ENCODE results near the gene TCF25. TPM values are rescaled to one million over a fixed set of nuclear protein-coding genes. Genes with fewer than 3 reads are reported as not detected.
A peak's percentile ranks its signal among the peaks of the same experiment; 100 is the strongest.

Gene TCF25
- total and polyA plus RNA-seq, 5 donors: 73.5 to 137 (median 101) TPM

DNA sequence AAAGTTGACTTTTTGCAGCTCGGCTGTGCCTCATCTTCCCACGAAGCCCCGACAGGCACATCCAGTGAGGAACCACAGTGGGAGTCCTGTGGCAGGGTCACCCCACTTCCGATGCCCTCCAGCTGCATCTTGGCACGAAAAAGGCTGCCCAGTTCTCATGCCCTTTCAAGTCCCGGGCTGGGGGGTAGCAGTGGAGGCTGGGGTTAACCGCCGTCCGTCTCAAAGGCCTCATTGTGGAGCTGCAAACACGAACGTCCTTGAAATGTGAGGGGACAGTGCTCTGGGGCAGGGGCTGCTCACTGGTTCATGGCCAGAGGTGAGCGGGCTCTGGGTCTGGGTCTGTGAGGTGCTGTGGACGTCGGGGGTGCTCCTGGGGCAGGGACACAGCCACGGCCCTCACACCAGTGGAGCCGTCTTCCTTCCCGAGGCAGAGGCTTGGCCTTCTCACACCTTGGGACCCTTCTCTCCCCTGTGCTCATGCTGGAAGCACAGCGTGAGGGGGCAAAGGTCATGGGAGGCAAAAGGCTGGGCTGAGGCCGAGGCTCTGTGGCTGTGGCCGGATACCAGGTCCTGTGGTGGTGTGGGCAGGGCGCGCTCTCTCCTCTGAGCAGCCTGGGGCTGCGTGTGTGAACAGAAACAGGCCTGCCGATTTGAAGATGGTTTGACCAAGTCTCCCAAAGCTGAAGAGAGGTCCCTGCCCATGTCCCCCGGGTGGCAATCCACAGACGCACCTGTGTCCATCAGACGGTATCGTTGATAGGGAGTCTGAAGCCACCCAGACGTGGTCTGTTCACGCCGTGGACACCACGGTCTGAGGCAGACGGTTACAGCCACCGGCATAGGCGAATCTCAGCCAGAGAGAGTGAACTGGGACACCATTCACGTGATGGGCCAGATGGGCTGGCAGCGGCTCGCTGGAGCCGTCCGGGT lies 42.2 kb downstream of the TCF25 start:
- no peak overlapping the region for H3K27ac ChIP-seq (ENCODE audit: low read length)
- intact Hi-C loops (cut with DNase I): no loop called here
- H3K27me3 ChIP-seq (ENCODE audit: control insufficient read depth, insufficient read depth): no peaks in the 10 kb centered on the region
- peak in 1 of 3 donors; percentile 46 for DNase-seq
- ATAC-seq: no peak
- WGBS: 78% methylated on average over 40 of the region's 40 CpGs
- H3K9me3 ChIP-seq (ENCODE audit: control insufficient read depth, low read length): no peaks in the 10 kb centered on the region
- no peaks in the 10 kb centered on the region for H3K4me1 ChIP-seq (ENCODE audit: control insufficient read depth, insufficient read depth, low read length)
- no peak overlapping the region for H3K4me3 ChIP-seq (ENCODE audit: low read length)

DNA sequence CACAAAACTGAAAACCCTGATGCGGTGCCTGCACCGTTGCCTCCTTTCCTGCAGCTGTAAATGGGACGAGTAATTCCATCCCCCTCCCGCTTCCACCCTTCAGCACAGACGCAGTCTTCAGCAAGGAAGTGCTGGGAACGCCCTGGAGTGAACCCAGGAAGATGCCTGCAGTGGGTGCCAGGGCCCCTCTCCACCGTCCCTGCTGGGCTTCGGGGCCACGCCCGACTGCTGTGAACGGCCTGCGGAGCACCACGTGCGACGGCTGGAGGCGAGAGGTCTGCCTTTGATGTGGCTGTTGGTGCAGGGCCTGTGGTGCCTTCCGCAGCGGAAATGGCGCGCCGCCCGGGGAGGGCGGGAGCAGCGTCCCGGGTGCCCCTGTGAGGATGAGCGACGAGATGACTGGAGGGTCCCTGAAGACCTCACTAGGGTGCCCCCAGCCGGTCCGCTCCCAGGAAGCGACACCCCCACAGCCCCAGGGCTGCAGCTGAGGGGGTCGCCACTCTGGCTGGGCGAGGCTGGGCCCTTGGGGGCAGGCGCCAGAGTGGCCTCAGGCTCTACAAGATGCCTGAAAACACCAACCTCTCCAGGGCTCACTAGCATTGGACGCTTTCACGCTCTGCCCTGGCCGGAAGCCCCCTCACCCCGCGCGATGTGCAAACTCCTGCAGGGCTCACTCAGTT lies 44.5 kb downstream of the TCF25 start:
- no peaks in the 10 kb centered on the region for H3K4me1 ChIP-seq (ENCODE audit: control insufficient read depth, insufficient read depth, low read length)
- DNase-seq (peak; percentile 87 to 94 (median 94)), ATAC-seq (peak; percentile 63 to 71)
- under 1% methylated on average over 39 of the region's 39 CpGs for WGBS
- H3K9me3 ChIP-seq (ENCODE audit: control insufficient read depth, low read length): no peaks in the 10 kb centered on the region
- intact Hi-C loops (cut with DNase I): no loop called here
- no peak overlapping the region for H3K27ac ChIP-seq (ENCODE audit: low read length)
- H3K27me3 ChIP-seq (ENCODE audit: control insufficient read depth, insufficient read depth): no peaks in the 10 kb centered on the region
- H3K4me3 ChIP-seq (ENCODE audit: low read length): peak overlapping the region; percentile 2

DNA sequence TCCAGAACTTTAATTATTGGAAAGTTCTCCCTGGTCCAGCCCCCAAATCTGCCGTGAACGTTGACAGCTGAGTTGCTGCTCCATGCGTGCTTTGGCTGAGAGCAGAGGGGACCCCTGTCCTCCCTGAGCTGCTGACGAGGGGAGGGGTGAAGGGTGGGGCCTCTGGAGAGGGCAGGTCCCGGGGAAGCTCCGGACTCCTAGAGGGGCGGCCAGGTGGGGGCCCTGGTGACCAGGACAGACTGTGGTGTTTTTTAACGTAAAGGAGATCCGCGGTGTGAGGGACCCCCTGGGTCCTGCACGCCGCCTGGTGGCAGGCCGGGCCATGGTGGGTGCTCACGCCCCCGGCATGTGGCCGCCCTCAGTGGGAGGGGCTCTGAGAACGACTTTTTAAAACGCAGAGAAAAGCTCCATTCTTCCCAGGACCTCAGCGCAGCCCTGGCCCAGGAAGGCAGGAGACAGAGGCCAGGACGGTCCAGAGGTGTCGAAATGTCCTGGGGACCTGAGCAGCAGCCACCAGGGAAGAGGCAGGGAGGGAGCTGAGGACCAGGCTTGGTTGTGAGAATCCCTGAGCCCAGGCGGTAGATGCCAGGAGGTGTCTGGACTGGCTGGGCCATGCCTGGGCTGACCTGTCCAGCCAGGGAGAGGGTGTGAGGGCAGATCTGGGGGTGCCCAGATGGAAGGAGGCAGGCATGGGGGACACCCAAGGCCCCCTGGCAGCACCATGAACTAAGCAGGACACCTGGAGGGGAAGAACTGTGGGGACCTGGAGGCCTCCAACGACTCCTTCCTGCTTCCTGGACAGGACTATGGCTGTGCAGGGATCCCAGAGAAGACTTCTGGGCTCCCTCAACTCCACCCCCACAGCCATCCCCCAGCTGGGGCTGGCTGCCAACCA lies 45.3 kb downstream of the TCF25 start, which contains the start of gene MC1R:
Gene MC1R (plus strand): TSS at position 410 of the 895 bp plus-strand sequence. CDS start 397 bp downstream, at position 807.
- Histone ChIP-seq H3K9me3 (ENCODE audit: control insufficient read depth, low read length) (no peaks in the 10 kb centered on the region), H3K4me1 (ENCODE audit: control insufficient read depth, insufficient read depth, low read length) (no peaks in the 10 kb centered on the region), H3K4me3 (ENCODE audit: low read length) (peak within 1 kb of the TSS; percentile 2), H3K27me3 (ENCODE audit: control insufficient read depth, insufficient read depth) (no peaks in the 10 kb centered on the region), H3K27ac (ENCODE audit: low read length) (no peak within 1 kb of the TSS)
- WGBS: 6% methylated on average over 23 of the region's 23 CpGs
- peak; percentile 49 to 77 (median 72) for DNase-seq
- intact Hi-C loops (cut with DNase I): no loop called here
- peak; percentile 1 to 4 for ATAC-seq

DNA sequence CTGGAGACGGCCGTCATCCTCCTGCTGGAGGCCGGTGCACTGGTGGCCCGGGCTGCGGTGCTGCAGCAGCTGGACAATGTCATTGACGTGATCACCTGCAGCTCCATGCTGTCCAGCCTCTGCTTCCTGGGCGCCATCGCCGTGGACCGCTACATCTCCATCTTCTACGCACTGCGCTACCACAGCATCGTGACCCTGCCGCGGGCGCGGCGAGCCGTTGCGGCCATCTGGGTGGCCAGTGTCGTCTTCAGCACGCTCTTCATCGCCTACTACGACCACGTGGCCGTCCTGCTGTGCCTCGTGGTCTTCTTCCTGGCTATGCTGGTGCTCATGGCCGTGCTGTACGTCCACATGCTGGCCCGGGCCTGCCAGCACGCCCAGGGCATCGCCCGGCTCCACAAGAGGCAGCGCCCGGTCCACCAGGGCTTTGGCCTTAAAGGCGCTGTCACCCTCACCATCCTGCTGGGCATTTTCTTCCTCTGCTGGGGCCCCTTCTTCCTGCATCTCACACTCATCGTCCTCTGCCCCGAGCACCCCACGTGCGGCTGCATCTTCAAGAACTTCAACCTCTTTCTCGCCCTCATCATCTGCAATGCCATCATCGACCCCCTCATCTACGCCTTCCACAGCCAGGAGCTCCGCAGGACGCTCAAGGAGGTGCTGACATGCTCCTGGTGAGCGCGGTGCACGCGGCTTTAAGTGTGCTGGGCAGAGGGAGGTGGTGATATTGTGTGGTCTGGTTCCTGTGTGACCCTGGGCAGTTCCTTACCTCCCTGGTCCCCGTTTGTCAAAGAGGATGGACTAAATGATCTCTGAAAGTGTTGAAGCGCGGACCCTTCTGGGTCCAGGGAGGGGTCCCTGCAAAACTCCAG lies 46.4 kb downstream of the TCF25 start:
- Histone ChIP-seq H3K27ac (ENCODE audit: low read length) (no peak overlapping the region), H3K27me3 (ENCODE audit: control insufficient read depth, insufficient read depth) (no peaks in the 10 kb centered on the region), H3K4me3 (ENCODE audit: low read length) (no peak overlapping the region), H3K9me3 (ENCODE audit: control insufficient read depth, low read length) (no peaks in the 10 kb centered on the region), H3K4me1 (ENCODE audit: control insufficient read depth, insufficient read depth, low read length) (no peaks in the 10 kb centered on the region)
- ATAC-seq: no peak
- DNase-seq: peak in 1 of 3 donors; percentile 60
- 90% methylated on average over 52 of the region's 52 CpGs for WGBS
- intact Hi-C loops (cut with DNase I): no loop called here

DNA sequence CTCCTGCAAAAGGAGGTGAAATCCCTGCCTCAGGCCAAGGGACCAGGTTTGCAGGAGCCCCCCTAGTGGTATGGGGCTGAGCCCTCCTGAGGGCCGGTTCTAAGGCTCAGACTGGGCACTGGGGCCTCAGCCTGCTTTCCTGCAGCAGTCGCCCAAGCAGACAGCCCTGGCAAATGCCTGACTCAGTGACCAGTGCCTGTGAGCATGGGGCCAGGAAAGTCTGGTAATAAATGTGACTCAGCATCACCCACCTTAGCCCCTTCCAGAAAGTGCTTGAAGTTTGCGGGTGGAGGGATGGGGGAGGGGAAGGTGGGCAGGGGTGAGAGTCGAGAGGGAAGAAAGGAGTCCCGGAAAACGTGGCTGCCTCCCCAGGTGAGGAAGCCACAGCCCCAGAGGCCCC lies 47.3 kb downstream of the TCF25 start:
- no peak for ATAC-seq
- H3K4me1 ChIP-seq (ENCODE audit: control insufficient read depth, insufficient read depth, low read length): no peaks in the 10 kb centered on the region
- no peak overlapping the region for H3K27ac ChIP-seq (ENCODE audit: low read length)
- H3K4me3 ChIP-seq (ENCODE audit: low read length): no peak overlapping the region
- no peaks in the 10 kb centered on the region for H3K9me3 ChIP-seq (ENCODE audit: control insufficient read depth, low read length)
- 52% methylated on average over 6 of the region's 6 CpGs for WGBS
- intact Hi-C loops (cut with DNase I): no loop called here
- no peaks in the 10 kb centered on the region for H3K27me3 ChIP-seq (ENCODE audit: control insufficient read depth, insufficient read depth)
- peak in 1 of 3 donors; percentile 19 for DNase-seq

DNA sequence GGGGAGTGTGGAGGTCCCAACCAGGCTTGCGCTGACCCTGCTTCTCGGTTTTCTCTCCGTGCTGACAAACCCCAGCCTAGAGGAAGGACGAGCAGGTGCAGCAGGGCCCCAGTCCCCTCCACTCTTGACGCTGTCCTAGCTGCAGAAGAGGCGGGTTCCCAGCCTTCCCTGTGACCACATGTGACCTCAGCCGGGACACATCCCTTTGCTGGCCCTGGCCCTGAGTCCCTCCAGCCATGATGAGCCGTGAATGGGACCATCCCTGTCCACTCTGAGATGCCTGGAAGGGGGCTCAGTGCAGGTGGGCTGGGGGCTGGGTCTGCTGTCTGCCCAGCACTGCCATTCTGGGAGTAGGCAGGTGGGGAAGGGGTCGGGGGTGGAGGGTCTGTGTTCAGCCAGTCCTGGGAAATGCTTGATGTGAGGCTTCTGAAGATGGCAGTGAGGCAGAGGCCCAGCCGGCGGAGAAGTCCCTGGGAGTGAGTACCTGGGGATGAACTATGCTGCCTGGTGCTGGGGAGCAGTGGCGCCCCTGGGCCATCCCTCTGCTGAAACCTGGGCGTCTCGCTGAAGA lies 47.8 kb downstream of the TCF25 start:
- H3K27ac ChIP-seq (ENCODE audit: low read length): no peak overlapping the region

DNA sequence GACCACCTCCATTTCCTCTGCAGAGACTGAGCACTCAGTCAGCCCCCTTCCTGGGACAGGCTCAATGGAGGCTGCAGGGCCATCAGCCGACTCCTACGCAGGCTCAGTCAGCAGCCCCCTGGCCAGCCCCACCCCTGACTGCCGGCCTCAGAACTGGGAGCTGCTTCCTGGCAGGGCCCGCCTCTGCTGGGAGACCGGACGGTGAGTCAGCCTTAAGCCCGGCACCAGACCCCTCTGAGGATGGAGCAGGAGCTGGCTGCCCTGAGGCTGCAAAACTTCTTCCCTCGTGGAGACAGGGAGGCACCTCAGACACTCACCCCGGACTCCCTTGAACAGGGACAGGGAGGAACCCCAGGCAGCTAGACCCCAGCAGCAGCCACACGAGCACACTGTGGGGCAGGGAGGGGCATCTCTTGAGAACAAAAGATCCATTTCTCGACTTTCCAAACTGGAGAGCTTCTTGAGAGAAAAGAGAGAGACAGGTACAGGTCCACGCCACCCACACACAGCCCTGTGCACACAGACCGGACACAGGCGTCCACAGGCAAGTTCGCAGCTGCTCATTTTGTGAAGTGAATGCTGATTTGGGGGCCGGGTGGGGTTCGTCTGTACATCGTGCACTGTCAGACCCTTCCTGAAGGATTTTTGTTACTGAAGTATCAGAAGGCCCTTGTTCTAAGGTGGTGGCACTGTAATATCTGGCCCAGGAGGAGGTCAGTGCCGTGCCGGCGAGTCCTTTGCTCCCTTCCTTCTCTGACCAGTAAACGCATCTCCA lies 48.5 kb downstream of the TCF25 start:
- 6% methylated on average over 22 of the region's 22 CpGs for WGBS
- Histone ChIP-seq H3K9me3 (ENCODE audit: control insufficient read depth, low read length) (no peaks in the 10 kb centered on the region), H3K4me1 (ENCODE audit: control insufficient read depth, insufficient read depth, low read length) (no peaks in the 10 kb centered on the region), H3K27ac (ENCODE audit: low read length) (peak overlapping the region; percentile 78), H3K4me3 (ENCODE audit: low read length) (peak overlapping the region; percentile 61), H3K27me3 (ENCODE audit: control insufficient read depth, insufficient read depth) (no peaks in the 10 kb centered on the region)
- ATAC-seq (peak; percentile 70 to 80), DNase-seq (peak; percentile 93 to 95 (median 93))
- intact Hi-C loops (cut with DNase I): no loop called here

More for the DNA sequence above, 47.8 kb downstream of the TCF25 start:
- no peaks in the 10 kb centered on the region for H3K9me3 ChIP-seq (ENCODE audit: control insufficient read depth, low read length)
- no peaks in the 10 kb centered on the region for H3K4me1 ChIP-seq (ENCODE audit: control insufficient read depth, insufficient read depth, low read length)
- intact Hi-C loops (cut with DNase I): no loop called here
- no peaks in the 10 kb centered on the region for H3K27me3 ChIP-seq (ENCODE audit: control insufficient read depth, insufficient read depth)
- DNase-seq (peak in 1 of 3 donors; percentile 42), ATAC-seq (no peak)
- H3K4me3 ChIP-seq (ENCODE audit: low read length): no peak overlapping the region
- WGBS: 44% methylated on average over 14 of the region's 14 CpGs

DNA sequence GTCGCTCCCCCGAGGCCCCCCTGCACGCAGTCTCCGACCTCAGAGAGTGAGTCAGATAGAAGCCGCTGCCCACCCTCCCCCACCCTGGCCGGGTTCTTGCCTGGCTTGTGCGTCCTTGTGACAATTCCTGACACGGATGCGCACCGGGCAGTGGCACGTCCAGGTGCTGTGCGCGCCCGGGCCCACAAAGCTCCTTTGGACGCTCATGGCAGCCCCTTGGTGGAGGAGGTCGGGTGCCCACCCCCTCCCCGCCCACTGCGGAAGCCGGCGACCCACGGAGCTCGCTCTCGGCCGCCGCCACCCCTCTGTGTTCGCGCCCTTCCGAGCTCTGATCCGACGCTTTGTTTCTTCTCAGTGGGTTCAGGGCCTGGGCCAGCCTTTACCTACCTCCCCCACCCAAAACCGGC lies 49.1 kb downstream of the TCF25 start:
- peak; percentile 8 to 47 for ATAC-seq
- intact Hi-C loops (cut with DNase I): no loop called here
- Histone ChIP-seq H3K27me3 (ENCODE audit: control insufficient read depth, insufficient read depth) (no peaks in the 10 kb centered on the region), H3K9me3 (ENCODE audit: control insufficient read depth, low read length) (no peaks in the 10 kb centered on the region), H3K27ac (ENCODE audit: low read length) (peak overlapping the region; percentile 9), H3K4me3 (ENCODE audit: low read length) (peak overlapping the region; percentile 61), H3K4me1 (ENCODE audit: control insufficient read depth, insufficient read depth, low read length) (no peaks in the 10 kb centered on the region)
- DNase-seq: peak; percentile 87 to 92 (median 90)
- under 1% methylated on average over 31 of the region's 31 CpGs for WGBS

DNA sequence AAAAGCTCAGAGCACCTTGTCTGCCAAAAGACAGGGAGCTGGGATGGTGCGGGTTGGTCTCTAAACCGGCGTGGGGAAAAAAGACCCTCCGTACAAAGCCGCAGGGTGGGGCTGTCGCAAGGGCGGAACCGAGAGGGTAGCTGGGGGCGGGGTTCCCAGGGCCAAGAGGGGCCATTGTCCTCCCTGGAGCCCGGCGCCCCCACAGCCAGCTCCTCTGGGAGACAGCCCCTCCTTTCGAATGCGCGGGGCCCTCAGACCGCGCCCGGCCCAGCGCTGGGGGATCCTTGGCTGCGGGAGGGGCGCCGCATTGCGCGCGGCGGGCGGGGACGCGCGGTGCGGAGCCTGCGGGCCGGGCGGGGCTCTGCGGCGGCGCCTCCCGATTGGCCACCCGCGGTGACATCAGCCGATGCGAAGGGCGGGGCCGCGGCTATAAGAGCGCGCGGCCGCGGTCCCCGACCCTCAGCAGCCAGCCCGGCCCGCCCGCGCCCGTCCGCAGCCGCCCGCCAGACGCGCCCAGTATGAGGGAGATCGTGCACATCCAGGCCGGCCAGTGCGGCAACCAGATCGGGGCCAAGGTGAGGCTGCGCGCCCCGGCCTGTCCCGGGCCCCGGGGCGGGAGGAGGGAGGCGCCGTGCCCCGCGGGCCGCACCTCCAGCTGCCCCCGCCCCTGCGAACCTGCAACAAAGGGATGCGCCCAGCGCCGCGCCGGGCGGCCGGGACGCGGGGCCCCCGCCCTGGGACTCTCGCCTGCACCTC lies 49.7 kb downstream of the TCF25 start, which contains the start of gene TUBB3:
Gene TUBB3 (plus strand): TSS at position 459 of the 756 bp plus-strand sequence. CDS start 60 bp downstream, at position 519.
- Histone ChIP-seq H3K9me3 (ENCODE audit: control insufficient read depth, low read length) (no peaks in the 10 kb centered on the region), H3K4me3 (ENCODE audit: low read length) (peak within 1 kb of the TSS; percentile 61), H3K4me1 (ENCODE audit: control insufficient read depth, insufficient read depth, low read length) (no peaks in the 10 kb centered on the region), H3K27ac (ENCODE audit: low read length) (peak within 1 kb of the TSS; percentile 78), H3K27me3 (ENCODE audit: control insufficient read depth, insufficient read depth) (no peaks in the 10 kb centered on the region)
- intact Hi-C loops (cut with DNase I): no loop called here
- ATAC-seq: peak; percentile 41 to 56
- DNase-seq: peak; percentile 86 to 91 (median 88)
- 1% methylated on average over 88 of the region's 88 CpGs for WGBS
